NCI-H345 (cell line): ENCODE results near the gene ZNF609.
"Not testable (repeated sequence)": the region's sequence is repeated elsewhere in the genome, so short reads cannot be mapped to it uniquely, and the experiment has no call there.

Source experiments
- DNase-seq: peaks from one replicate; lab custom pipeline; 2025; lab: John Stamatoyannopoulos, UW

Gene ZNF609

GRCh38 chr15:64622410-64623260, 162.3 kb downstream of the ZNF609 start:
- DNase-seq = no peak

- DNase-seq = no peak
Measured at GRCh38 chr15:64623347-64623996, 163.1 kb downstream of the ZNF609 start.

DNA sequence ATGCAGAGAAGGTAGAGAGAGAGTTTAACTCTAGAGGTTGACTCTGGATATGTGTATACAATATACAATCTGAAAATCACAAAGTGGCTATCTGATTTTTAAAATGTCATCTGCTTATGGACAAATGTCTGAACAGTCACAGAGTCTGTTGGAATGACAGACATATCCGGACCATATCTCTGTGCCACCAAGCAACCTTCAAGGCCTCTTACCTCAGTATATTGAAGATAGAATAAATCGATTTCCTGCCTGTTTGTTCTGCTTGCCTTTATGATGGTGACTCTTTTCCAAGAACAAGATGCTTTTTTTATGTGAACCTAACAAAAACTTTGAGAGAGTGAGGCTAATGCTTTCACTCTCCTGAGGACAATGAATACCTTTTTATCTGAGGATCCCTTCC, 163.9 kb downstream of the ZNF609 start:
- DNase-seq = no peak

GRCh38 chr15:64629063-64629462, 168.7 kb downstream of the ZNF609 start:
- no peak for DNase-seq

DNA sequence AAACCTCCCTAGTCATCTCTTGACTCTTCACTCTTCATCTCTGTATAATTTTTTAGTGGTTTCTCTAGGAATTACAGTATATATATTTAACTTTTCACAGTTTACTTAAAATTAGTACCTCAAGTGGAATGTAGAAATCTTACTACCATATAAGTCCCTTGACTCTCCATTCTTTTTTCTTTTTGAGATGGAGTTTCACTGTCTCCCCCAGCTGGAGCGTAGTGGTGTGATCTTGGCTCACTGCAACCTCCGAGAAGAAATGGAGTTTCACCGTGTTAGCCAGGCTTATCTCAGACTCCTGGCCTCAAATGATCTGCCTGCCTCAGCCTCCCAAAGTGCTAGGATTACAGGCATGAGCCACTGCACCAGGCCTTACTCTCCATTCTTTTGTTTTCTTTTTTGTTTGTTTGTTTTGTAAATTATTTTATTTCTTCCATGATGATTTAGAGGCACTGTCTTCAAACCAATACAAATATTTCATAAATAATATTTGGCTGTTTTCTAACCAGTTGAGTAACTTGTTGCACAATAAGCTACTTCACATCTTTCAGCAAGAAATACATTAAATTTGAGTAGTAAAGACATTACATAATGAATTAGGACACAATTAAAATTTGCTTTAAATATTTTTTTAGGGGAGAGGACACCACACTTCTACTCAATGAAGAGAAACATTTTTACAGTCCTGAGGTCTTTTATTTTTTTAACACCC, 170.2 kb downstream of the ZNF609 start:
- no peak for DNase-seq

DNA sequence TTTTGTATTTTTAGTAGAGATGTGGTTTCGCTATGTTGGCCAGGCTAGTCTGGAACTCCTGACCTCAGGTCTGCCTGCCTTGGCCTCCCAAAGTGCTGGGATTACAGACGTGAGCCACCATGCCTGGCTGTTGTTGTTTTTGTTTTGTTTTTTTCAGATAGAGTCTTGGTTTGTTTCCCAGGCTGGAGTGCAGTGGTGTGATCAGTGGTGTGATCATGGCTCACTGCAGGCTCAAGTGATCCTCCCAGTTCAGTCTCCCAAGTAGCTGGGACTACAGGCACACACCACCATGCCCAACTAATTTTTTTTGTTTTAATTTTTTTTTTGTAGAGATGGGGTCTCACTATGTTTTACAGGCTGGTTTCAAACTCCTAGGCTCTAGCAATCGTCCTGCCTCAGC, 172.3 kb downstream of the ZNF609 start:
- DNase-seq = not testable (repeated sequence)

- no peak for DNase-seq
Measured at GRCh38 chr15:64633332-64633731, 173.0 kb downstream of the ZNF609 start.

DNA sequence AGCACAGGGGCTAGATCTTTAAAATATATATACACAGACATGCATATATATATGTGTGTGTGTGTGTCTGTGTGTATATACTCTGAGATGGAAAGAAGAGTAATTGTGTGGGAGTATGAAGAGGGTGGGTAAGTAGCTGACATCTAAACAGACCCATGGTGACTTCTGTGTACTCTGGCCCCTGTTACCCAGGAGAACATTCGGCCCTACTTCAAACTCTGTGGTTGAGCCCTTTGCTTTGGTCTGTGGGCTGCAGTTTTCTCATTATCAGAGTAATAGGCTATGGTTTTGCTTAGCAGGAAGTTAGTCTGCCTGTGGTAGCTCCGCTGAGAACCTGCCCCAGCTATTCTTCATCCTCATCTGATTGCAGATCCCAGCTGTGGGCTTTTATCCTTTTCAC, 173.6 kb downstream of the ZNF609 start:
- no peak for DNase-seq

DNA sequence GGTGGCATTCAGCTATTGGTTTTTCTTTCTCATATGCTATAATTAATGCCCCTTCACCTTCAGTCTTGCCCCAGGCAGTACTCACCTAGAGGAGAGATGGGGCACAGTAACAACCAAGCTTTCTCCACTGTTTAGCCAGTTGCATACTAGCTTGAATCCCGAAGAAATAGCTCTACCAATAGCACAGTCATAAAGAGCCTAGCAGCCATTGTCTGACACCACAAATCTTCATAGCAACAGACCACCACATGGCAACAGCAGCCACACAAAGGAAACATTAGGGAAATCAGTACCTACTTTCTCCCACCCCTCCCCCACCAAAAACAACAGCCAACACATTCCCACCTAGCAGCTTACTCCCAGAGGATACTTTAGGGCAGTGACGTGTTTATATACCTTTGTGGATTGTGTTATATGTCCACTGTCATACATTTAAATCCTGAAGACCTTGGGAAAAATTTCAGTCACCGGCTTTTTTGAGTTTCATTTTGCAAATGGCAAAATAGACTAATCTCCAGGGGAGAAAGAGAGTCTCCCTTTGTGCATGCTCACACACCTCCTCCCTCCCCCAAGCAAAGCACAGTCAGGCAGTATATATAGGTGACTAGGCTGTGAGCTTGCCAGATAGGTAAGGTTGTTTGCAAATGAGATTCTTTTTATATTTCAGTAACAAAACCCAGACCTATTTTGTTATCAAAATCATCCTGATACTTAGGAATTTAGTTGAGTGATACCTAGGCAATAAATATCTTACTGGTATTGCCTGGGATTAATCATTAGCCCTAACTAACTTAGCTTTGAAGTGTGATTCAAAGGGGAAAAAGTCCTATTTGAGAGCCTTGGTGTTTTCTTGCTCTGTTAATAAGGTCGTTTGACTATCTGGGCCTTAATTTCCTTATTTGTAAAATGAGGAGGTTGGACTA, 174.5 kb downstream of the ZNF609 start:
- DNase-seq = no peak

GRCh38 chr15:64635499-64636495, 175.4 kb downstream of the ZNF609 start:
- no peak for DNase-seq

- DNase-seq = no peak
Measured at GRCh38 chr15:64636556-64636955, 176.2 kb downstream of the ZNF609 start.

DNA sequence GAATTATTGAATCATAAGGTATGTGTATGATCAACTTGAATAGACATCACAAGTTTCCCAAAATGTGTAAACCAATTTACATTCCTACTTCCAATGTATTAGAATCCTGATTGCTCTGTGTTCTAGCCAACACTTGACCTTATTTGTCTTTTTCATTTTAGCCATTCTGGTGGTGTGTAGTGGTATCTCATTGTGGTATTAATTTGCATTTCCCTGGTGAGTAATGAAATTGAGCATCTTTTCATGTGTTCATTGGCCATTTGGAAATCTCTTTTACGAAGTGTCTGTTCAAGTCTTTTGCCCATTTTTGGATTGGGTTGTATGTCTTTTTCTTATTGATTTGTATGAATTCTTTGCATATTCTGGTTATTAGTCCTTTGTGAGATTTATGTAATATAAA, 177.0 kb downstream of the ZNF609 start:
- no peak for DNase-seq

DNA sequence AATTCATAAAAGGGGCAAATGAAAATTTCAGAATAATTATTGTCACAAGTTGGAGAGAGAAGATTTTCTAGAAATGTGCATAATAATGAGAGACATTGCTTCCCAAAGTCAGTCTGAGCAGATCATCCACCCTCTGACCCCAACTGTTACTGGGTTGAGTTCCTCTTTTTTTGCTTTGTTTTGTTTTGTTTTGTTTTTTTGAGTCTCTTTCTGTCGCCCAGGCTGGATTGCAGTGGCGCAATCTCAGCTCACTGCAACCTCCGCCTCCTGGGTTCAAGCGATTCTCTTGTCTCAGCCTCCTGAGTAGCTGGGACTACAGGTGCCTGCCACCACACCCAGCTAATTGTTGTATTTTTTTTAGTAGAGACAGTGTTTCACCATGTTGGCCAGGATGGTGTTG, 179.4 kb downstream of the ZNF609 start:
- DNase-seq = not testable (repeated sequence)

DNA sequence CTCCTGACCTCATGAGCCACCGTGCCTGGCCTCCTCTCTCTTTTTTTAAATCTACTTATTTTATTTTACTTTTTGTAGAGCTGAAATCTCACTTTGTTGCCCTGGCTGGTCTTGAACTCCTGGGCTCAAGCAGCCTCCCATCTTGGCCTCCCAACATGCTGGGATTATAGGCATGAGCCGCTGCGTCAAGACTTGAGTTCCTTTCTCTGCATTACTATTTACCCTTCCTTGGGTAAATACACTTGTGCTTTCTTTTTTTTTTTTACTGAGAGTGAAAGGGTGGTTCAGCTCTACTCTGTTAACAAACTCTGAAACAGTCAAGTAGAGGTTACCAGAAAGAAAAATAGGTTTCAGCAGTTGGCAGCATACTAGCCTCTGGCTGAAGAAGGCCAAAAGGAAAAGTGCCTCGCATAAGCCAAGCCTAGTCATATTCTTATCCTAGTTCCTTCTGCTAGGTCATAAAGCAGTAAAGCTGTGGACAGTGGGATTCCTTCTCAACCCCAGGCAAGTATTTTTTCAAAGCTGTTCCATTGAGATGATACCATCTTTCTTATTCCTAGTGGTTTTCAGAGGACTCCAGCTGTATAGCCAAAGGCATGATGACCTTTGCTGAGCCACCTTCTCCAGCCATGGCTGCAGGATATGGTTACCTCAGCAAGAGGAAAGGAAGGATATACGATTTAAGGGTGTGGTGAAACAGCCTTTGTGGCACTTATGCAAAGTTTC, 179.9 kb downstream of the ZNF609 start:
- no peak for DNase-seq

DNA sequence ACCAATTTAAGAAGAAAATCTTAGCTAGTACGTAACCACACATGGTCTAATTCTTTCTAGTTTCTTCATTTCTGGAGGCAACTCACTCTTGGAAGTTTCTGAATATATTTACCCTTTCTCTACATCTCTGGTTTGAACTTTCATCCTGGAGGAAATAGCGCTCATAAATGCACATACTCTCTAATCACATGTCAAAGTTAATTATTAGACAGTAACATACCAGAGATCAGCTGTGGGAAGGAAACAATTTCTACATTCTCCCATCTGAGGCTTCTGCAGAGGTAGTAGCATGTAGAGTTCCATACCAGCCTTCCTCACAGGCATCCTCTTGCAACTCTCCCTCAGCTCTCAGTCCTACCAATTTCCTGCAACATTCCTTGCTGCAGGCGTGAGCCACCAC, 182.5 kb downstream of the ZNF609 start:
- DNase-seq = no peak

DNA sequence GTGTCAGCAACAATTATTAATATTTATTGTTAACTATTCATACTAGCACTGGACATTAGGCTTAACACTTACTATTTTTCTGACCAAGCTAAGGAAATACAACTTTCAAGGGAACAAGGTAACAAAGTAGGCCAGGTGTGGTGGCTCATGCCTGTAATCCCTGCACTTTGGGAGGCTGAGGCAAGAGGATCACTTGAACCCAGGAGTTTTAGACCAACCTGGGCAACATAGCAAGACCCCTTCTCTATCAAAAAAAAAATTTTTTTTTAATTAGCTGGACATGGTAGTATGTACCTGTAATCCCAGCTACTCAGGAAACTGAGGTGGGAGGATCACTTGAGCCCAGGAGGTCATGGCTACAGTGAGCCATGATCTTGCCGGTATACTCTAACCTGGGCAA, 183.3 kb downstream of the ZNF609 start:
- DNase-seq = no peak

GRCh38 chr15:64644811-64645210, 184.4 kb downstream of the ZNF609 start:
- DNase-seq = not testable (repeated sequence)

- no peak for DNase-seq
Measured at GRCh38 chr15:64645995-64646394, 185.6 kb downstream of the ZNF609 start.

DNA sequence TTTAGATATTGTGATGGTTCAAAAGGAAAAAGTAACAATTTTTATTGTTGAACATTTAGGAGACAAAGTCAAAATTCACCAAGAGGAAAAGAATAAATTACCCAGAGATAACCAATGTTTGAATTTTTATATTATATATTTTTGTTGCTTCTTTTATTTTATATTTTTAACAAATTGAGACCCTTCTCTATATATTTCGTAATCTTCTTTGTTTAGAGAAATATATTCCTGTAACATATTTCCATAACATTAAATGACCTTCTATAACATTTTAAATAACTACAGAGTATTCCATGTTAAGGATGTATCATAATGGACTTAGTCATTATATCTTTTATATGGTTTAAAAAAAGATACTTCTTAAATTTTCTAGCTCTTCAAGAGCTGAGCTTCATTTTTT, 187.0 kb downstream of the ZNF609 start:
- DNase-seq = no peak

GRCh38 chr15:64650552-64650951, 190.2 kb downstream of the ZNF609 start:
- no peak for DNase-seq
